ENCODE data around the gene RAB6B.

DNA sequence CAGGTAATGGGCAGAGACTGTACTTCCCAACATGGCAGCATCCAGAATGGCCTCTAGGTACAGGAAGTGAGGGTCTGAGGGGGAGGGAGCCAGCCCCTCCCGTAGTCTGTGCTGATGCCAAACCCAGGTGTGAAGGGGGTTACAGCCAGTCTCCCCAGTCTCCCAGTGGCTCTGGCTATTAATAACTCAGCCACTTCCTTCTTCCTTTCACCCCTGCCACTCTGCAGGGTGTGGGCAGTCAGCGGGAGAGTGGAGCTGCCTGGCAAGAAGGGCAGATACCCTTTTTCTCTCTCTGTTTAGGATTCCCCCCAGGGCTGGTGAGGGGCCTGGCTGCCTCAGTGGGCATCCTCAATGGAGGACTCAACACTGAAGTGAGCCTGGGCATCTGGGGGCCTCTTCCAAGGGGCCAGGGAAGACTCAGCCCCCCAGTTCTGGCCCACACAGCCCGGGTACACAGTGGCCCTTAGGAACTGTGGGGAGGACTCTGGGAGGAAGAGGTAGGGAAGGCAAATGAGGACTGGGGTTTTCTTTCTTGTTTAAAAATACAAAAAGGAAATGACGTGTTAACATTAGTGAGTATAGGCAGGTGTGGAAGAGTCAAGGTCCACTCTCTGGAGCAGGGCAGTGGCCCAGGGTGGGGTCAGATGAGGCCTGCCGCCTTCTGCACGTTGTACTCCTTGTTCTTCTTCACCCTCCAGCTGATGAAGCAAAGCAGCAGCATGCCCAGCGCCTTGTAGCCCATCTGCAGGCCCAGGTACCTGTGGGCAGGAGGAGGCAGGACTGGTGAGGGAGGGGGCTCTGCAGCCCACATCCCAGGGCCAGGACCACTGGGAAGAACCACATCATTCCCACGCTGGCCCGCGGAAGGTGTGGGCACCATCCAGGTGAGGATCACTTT lies 38.6 kb upstream of the RAB6B start:
- TF ChIP-seq, protein P1, sequence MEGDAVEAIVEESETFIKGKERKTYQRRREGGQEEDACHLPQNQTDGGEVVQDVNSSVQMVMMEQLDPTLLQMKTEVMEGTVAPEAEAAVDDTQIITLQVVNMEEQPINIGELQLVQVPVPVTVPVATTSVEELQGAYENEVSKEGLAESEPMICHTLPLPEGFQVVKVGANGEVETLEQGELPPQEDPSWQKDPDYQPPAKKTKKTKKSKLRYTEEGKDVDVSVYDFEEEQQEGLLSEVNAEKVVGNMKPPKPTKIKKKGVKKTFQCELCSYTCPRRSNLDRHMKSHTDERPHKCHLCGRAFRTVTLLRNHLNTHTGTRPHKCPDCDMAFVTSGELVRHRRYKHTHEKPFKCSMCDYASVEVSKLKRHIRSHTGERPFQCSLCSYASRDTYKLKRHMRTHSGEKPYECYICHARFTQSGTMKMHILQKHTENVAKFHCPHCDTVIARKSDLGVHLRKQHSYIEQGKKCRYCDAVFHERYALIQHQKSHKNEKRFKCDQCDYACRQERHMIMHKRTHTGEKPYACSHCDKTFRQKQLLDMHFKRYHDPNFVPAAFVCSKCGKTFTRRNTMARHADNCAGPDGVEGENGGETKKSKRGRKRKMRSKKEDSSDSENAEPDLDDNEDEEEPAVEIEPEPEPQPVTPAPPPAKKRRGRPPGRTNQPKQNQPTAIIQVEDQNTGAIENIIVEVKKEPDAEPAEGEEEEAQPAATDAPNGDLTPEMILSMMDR (conservative IDR thresholded peaks at IDR 0.05; ENCODE audit: low read depth in 2 of 2) = no peak
- TF ChIP-seq, protein P2, sequence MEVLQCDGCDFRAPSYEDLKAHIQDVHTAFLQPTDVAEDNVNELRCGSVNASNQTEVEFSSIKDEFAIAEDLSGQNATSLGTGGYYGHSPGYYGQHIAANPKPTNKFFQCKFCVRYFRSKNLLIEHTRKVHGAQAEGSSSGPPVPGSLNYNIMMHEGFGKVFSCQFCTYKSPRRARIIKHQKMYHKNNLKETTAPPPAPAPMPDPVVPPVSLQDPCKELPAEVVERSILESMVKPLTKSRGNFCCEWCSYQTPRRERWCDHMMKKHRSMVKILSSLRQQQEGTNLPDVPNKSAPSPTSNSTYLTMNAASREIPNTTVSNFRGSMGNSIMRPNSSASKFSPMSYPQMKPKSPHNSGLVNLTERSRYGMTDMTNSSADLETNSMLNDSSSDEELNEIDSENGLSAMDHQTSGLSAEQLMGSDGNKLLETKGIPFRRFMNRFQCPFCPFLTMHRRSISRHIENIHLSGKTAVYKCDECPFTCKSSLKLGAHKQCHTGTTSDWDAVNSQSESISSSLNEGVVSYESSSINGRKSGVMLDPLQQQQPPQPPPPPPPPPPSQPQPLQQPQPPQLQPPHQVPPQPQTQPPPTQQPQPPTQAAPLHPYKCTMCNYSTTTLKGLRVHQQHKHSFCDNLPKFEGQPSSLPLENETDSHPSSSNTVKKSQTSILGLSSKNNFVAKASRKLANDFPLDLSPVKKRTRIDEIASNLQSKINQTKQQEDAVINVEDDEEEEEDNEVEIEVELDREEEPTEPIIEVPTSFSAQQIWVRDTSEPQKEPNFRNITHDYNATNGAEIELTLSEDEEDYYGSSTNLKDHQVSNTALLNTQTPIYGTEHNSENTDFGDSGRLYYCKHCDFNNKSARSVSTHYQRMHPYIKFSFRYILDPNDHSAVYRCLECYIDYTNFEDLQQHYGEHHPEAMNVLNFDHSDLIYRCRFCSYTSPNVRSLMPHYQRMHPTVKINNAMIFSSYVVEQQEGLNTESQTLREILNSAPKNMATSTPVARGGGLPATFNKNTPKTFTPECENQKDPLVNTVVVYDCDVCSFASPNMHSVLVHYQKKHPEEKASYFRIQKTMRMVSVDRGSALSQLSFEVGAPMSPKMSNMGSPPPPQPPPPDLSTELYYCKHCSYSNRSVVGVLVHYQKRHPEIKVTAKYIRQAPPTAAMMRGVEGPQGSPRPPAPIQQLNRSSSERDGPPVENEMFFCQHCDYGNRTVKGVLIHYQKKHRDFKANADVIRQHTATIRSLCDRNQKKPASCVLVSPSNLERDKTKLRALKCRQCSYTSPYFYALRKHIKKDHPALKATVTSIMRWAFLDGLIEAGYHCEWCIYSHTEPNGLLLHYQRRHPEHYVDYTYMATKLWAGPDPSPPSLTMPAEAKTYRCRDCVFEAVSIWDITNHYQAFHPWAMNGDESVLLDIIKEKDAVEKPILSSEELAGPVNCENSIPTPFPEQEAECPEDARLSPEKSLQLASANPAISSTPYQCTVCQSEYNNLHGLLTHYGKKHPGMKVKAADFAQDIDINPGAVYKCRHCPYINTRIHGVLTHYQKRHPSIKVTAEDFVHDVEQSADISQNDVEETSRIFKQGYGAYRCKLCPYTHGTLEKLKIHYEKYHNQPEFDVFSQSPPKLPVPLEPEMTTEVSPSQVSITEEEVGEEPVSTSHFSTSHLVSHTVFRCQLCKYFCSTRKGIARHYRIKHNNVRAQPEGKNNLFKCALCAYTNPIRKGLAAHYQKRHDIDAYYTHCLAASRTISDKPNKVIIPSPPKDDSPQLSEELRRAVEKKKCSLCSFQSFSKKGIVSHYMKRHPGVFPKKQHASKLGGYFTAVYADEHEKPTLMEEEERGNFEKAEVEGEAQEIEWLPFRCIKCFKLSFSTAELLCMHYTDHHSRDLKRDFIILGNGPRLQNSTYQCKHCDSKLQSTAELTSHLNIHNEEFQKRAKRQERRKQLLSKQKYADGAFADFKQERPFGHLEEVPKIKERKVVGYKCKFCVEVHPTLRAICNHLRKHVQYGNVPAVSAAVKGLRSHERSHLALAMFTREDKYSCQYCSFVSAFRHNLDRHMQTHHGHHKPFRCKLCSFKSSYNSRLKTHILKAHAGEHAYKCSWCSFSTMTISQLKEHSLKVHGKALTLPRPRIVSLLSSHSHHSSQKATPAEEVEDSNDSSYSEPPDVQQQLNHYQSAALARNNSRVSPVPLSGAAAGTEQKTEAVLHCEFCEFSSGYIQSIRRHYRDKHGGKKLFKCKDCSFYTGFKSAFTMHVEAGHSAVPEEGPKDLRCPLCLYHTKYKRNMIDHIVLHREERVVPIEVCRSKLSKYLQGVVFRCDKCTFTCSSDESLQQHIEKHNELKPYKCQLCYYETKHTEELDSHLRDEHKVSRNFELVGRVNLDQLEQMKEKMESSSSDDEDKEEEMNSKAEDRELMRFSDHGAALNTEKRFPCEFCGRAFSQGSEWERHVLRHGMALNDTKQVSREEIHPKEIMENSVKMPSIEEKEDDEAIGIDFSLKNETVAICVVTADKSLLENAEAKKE (CRISPR knock-in tag; IDR thresholded peaks at IDR 0.05) = no peak
- TF ChIP-seq STAT1 (IDR thresholded peaks at IDR 0.05; ENCODE audit: unreplicated experiment) = no peak
- TF ChIP-seq, protein P3, sequence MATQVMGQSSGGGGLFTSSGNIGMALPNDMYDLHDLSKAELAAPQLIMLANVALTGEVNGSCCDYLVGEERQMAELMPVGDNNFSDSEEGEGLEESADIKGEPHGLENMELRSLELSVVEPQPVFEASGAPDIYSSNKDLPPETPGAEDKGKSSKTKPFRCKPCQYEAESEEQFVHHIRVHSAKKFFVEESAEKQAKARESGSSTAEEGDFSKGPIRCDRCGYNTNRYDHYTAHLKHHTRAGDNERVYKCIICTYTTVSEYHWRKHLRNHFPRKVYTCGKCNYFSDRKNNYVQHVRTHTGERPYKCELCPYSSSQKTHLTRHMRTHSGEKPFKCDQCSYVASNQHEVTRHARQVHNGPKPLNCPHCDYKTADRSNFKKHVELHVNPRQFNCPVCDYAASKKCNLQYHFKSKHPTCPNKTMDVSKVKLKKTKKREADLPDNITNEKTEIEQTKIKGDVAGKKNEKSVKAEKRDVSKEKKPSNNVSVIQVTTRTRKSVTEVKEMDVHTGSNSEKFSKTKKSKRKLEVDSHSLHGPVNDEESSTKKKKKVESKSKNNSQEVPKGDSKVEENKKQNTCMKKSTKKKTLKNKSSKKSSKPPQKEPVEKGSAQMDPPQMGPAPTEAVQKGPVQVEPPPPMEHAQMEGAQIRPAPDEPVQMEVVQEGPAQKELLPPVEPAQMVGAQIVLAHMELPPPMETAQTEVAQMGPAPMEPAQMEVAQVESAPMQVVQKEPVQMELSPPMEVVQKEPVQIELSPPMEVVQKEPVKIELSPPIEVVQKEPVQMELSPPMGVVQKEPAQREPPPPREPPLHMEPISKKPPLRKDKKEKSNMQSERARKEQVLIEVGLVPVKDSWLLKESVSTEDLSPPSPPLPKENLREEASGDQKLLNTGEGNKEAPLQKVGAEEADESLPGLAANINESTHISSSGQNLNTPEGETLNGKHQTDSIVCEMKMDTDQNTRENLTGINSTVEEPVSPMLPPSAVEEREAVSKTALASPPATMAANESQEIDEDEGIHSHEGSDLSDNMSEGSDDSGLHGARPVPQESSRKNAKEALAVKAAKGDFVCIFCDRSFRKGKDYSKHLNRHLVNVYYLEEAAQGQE (IDR thresholded peaks at IDR 0.05; ENCODE audit: unreplicated experiment) = no peak
- no peak for TF ChIP-seq EZH2 (IDR thresholded peaks at IDR 0.05; ENCODE audit: low read depth, unreplicated experiment)
- TF ChIP-seq POLR2AphosphoS5 (IDR thresholded peaks at IDR 0.05; ENCODE audit: low read depth) = no peak
- TF ChIP-seq NANOG (IDR thresholded peaks at IDR 0.05; ENCODE audit: borderline replicate concordance) = no peak
- no peak for TF ChIP-seq EZH2phosphoT487 (IDR thresholded peaks at IDR 0.05; ENCODE audit: unreplicated experiment)
- TF ChIP-seq, protein P4, sequence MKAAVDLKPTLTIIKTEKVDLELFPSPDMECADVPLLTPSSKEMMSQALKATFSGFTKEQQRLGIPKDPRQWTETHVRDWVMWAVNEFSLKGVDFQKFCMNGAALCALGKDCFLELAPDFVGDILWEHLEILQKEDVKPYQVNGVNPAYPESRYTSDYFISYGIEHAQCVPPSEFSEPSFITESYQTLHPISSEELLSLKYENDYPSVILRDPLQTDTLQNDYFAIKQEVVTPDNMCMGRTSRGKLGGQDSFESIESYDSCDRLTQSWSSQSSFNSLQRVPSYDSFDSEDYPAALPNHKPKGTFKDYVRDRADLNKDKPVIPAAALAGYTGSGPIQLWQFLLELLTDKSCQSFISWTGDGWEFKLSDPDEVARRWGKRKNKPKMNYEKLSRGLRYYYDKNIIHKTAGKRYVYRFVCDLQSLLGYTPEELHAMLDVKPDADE (IDR thresholded peaks at IDR 0.05) = no peak
